ENCODE results near the gene PRR5. TPM values are rescaled to one million over a fixed set of nuclear protein-coding genes. Genes with fewer than 3 reads are reported as not detected.
A peak's percentile ranks its signal among the peaks of the same experiment; 100 is the strongest.
"Not testable (repeated sequence)": the region's sequence is repeated elsewhere in the genome, so short reads cannot be mapped to it uniquely, and the experiment has no call there.

The PRR5 gene, protein sequence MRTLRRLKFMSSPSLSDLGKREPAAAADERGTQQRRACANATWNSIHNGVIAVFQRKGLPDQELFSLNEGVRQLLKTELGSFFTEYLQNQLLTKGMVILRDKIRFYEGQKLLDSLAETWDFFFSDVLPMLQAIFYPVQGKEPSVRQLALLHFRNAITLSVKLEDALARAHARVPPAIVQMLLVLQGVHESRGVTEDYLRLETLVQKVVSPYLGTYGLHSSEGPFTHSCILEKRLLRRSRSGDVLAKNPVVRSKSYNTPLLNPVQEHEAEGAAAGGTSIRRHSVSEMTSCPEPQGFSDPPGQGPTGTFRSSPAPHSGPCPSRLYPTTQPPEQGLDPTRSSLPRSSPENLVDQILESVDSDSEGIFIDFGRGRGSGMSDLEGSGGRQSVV
- total RNA-seq = 10 to 100 TPM; 27.8 to 32.5 TPM
- long read RNA-seq, transcript PRR5-202 (8 exons, 1,878 nt) = major isoform, 17 of 41 reads
- long read RNA-seq, partial matches to known transcripts = 1 of 41 reads
- long read RNA-seq, other reads (novel, unspliced or antisense) = 11 of 41 reads

DNA sequence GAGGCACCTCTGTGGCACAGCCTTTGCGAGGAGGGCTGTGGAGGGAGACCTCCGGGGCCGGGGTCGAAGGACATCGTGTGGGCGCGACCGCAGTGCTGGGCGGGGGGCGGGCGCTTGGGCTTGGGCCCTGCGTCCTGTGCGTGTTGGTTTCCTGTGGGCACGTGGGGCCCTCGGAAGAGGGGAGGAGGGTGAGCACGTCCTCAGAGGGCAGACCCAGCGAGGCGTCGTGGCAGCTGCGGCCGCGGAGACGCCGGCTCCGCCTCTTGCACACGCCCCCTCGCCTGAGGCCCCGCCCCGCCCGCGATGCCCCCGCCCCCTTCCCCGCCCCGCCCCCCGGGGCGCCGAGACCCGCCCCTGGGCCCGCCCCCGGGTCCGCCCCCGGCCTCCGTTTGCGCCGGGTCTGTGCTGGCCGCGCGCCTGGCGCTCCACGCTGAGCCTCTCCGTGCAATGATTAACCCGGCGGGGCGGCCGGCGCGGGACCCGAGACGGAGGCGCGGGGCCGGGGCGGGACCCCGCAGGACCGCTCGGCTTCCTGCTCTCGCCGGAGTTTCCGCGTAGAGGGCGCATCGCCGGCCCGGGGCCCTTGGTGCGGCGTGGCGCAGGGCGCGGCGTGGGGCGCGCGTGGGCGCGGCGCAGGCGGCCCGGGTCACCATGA, at the start of gene PRR5:
PRR5 (plus strand) TSS at position 381 of the 655 bp plus-strand sequence; CDS start at position 652, 271 bp downstream.
- intact Hi-C loops (cut with DNase I, micrococcal nuclease) = no loop called here
- ATAC-seq (peak; percentile 80), DNase-seq (peak; percentile 87 to 89)

DNA sequence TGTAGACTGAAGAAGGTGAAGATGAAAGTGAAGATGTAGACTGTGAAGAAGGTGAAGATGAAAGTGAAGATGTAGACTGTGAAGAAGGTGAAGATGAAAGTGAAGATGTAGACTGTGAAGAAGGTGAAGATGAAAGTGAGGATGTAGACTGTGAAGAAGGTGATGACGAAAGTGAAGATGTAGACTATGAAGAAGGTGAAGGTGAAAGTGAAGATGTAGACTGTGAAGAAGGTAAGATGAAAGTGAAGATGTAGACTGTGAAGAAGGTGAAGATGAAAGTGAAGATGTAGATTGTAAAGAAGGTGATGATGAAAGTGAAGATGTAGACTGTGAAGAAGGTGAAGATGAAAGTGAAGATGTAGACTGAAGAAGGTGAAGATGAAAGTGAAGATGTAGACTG, 49.1 kb upstream of the PRR5 start:
- intact Hi-C loops (cut with DNase I, micrococcal nuclease) = not testable (repeated sequence)

DNA sequence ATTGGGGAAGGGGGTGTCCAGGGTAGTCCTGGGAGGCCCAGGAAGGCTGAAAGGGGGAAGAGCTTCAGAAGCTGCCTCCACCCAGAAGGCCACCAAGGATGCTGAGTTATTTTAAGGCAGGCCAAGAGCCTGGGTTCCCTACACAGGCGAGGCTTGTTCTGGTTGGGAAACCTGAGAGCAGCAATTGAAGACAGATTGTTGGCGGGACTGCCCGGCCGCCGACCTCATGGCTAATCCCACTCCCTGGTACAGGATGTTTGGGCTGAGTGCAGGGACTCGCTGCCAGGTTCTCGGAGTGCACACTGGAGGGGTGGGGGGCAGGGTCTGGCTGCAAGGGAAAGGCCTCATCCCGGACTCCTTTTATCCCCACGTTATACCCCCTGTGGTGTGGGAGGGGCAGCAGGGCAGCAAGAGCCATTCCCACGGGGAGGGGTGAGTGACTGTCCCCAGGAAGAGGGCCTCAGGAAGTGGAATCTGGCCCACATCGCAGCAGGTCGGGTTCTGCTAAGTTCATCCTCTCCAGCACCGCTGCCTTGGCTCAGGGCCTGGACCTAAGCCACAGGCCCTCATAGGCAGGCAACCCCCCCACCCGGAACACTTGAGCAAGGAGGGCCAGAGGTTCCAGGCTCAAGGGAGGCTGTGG, 43.6 kb upstream of the PRR5 start:
- DNase-seq = peak in 1 of 2 donors; percentile 58
- intact Hi-C loops (cut with DNase I, micrococcal nuclease) = no loop called here
- no peak for ATAC-seq

More for the DNA sequence above, 49.1 kb upstream of the PRR5 start:
- ATAC-seq, DNase-seq: not testable (repeated sequence)

DNA sequence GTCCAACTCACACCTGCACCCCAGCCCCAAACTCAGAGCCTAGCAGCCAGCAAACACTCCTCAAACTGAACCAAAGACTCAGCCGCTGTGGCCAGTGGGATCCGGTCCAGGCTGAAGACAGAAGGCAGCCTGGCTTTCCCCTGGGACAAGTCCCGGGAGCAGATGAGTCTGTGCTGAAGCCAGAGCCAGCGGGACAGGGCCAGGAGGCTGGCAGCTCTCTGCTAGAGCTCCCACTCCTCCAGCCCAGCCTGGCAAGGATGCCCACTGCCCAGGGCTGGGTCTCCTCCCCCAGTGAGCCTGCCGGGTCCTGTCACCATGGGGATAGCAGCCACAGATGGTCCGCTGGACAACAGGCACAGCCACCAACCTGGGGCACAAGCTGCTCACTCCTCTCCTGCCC, 42.9 kb upstream of the PRR5 start:
- ATAC-seq (no peak), DNase-seq (no peak)

DNA sequence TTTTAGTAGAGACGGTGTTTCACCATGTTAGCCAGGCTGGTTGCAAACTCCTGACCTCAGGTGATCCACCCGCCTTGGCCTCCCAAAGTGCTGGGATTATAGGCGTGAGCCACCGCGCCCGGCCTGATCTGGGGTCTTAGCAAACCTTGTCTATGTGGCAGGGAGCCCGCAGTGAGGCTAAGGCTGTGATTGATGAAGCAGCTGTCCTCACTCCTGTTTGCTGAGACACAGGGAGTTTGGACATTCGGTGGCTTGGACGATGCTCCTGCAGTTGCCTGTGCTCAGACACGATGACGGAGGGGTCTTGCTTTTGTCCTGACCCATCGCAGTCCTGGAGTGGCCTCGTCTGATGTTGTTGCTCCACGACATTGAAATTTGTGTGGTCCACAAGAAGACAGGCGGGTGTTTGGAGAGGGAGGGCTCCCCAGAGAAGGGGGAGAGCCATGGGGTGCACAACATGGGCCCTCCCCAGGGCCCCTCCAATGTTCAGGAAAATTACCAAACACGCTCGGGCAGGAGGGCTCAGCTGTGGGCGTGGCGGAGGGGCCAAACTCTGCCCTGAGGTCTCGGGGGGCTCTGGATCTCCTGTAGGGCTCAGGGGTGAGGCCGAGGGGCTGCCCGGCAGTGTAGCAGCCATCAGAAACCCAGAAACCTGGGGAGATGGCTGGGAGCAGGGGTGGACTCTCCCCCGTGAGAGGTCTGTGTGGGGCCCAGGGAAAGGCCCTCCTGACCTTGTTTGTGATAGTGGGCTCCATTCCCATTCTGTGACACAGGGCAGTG, 41.8 kb upstream of the PRR5 start:
- intact Hi-C loops (cut with DNase I, micrococcal nuclease) = no loop called here
- ATAC-seq (no peak), DNase-seq (no peak)

More for the DNA sequence above, 42.9 kb upstream of the PRR5 start:
- intact Hi-C loops (cut with DNase I, micrococcal nuclease) = no loop called here

DNA sequence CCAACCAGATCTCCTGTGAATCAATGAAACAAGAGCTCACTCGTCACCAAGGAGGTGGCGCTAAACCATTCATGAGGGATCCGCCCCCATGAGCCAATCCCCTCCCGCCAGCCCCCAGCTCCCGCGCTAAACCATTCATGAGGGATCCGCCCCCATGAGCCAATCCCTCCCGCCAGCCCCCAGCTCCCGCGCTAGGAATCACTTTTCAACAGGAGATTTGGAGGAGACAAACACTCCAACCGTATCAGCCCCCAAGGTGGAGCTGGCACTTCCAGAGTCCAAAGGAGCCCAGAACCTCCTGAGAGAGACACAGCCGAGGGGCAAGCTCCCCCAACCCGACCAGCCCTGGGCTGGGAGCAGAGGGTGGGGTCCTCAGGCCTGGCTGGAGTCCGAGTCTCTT, 40.9 kb upstream of the PRR5 start:
- intact Hi-C loops (cut with DNase I, micrococcal nuclease) = no loop called here
- ATAC-seq (no peak), DNase-seq (no peak)

DNA sequence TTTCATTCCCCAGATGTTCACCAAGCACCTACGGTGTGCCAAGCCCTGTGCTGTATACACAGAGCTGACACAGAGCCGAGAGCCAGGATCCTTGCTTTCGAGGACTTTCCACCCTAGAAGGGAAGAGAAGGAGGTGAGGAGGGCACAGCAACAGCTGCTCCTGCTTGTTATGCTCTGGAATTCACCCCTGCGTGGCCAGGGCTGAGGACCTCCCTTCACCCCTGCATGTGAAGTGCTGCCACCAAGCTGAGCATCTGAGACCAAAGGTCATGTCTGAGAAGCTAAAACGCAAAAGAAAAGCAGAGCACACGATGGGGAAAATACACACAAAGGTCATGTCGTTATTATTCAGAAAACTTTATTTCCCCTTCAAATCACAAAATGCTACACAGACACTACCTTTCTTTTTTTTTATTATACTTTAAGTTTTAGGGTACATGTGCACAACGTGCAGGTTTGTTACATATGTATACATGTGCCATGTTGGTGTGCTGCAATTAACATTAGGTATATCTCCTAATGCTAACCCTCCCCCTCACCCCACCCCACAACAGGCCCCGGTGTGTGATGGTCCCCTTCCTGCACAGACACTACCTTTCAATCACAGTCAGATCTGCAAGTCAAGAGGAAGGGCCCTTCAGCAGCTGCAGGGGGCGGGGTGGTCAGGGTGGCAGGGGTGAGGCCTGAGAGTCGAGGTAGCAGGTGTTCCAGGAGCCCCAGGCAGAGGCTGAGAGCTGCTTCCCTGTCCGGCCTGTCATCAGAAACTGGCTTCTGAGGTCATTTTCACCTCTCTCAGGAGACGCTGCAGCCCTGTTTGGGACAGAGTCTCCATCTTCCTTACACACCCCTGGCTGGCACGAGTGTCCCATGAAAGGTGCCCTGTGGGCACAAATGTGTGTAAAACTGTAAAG, 40.1 kb upstream of the PRR5 start:
- no peak for DNase-seq
- no peak for ATAC-seq
- intact Hi-C loops (cut with DNase I, micrococcal nuclease) = no loop called here

DNA sequence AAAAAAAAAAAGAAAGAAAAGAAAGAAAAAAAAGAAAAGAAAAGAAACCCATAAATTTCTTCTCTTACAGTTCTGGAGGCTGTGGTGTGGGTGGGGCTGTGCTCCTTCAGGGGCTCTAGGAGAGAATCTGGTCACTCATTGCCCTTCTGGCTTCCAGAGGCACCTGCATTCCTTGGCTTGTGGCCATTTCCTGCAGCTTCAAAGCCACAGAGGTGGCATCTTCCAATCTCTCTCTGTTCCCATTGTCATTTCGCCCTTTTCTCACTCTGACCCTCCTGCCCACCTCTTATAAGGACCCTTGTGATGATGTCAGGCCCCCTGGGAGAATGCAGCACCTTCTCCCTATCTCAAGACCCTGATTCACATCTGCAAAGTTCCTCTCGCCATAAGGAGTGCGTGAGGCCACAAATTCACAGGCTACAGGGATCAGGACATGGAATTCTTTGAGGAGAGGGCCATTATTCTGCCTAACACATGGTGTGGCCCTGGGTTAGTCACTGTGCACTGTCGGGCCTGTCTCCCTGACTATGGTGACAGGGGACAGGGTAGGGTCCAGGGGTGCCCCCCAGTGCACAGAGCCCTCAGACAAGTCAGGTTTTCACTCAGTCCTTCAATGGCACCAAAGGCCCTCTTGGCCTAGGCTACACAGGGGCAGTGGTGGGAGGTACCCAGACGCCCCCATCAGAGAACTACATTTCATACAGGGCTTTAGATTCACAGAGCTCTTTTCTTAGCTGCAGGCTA, 38.6 kb upstream of the PRR5 start:
- DNase-seq (no peak), ATAC-seq (no peak)
- intact Hi-C loops (cut with DNase I, micrococcal nuclease) = no loop called here

DNA sequence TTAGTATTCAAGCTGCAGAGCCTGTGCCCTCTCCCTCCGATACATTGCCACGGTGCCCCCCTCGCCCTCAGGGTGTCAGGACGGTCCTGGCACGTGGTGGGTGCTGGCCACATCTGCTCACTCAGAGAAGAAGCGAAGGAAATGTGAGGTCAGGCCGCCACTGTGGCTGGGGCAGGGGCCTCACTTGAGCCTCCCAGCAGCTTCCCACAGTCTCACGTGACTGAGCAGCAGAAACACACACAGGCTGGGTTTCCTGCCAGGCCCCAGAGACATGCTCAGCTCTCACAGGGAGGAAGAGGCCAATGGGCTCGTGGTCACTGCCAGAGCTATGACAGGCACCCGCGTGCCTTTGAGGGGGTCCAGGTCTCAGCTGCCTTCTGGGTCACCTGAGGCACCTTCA, 37.9 kb upstream of the PRR5 start:
- intact Hi-C loops (cut with DNase I, micrococcal nuclease) = no loop called here
- ATAC-seq (peak; percentile 54), DNase-seq (peak; percentile 65 to 72)

DNA sequence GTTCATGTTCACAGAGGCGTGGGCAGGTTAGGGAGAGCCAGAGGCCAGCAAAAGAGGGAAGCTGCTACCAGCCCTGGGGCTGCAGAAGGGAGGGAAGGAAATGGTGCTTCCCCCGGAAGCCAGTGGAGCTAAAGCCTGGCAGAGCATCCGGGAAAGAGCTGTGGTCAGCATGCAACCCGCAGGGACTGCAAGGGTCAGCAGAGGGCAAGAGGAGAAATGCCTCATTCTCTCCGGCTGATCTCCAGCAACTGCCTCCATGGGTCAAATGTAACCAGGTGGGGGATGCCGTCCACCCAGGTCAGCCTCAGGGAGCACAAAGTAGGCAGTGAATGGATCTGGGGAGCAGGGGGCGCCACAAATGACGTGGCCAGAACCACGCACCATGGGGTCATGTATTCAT, 36.9 kb upstream of the PRR5 start:
- no peak for ATAC-seq
- DNase-seq = no peak
- intact Hi-C loops (cut with DNase I, micrococcal nuclease) = no loop called here

DNA sequence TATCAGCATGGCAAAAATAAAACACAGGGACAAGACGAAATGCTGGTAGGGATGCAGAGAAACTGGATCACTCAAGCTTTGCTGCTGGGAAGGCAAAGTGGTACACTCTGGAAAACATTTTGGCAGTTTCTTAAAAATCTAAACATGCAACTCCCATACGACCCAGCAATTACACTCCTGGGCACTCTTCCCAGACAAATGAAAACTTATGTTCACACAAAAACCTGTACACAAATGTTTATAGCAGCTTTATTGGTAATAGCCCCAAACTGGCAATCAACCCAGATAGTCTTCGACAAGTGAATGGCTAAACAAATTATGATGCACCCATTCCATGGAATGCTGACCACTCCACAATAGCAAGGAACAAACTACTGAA, 35.8 kb upstream of the PRR5 start:
- ATAC-seq (no peak), DNase-seq (no peak)
- intact Hi-C loops (cut with DNase I, micrococcal nuclease) = no loop called here

DNA sequence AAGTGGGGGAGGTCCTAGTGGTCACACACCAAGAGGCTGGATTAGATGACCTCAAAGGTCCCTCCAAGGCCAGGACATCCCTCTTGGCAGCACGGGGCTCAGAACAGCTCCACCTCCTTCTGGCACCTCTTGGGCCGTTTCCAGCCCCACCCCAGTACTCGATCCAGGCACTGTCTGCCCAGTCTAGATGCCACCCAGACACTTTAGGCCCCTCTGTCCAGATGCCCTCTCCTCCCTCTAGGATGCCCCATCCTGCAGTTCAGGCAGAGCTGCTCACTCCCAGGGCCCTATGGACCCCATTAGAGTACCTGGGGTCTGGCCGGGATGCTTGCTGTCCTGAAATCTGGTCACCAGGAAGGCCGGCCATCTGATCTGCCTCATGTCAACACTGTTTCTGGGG, 34.7 kb upstream of the PRR5 start:
- no peak for ATAC-seq
- intact Hi-C loops (cut with DNase I, micrococcal nuclease) = no loop called here
- no peak for DNase-seq

DNA sequence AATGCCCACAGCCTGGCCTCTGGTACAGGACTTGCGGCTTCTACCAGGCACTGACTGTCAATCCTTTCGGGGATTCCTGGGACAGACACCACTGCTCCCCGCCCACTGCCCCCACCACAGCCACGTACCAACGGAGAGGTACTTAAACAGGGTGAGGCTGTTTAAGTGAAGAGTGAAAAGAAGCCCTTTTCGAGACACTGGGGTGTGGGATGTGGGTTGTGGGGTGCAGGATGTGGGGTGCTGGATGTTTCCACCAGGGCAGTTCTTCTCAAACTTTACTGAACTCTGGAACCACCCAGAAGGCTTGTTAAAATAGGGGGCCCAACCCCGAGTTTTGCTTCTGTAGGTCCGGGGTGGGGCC, 34.2 kb upstream of the PRR5 start:
- ATAC-seq (peak; percentile 38), DNase-seq (peak in 1 of 2 donors; percentile 38)
- intact Hi-C loops (cut with DNase I, micrococcal nuclease) = no loop called here

DNA sequence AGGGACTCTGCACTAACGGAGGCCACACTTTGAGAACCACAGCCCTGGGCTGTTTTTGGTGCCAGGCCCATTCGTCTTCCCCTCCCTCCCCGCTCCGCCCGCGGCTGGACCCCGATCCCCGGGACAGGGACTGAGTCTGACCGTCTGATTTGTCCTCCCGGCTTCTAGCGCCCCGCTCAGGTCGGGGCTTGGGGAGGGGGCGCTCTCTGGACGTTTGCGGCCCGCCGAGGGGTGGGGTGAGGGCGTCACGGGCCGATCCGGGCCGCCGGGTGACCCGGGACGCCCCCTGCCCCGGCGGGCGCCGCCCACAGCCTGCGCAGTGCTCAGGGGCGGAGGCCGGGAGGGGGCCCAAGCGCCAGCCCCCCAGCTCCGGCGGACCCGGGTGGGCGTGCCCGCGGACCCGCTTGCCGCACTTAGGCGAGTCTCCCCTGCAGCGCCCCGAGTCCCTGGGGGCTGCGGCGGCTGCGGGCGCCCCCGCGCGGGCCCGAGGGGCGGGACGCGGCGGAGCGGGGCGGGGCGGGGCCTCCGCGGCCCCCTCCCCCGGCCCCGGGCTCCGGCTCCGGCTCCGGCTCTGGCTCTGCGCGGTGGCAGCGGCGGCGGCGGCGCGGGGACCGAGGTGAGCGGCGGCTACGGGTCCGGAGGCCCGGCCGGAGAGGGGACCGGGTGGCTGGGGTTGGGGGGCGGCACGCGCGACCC, 33.7 kb upstream of the PRR5 start:
- DNase-seq = peak in 1 of 2 donors; percentile 34
- intact Hi-C loops (cut with DNase I, micrococcal nuclease) = no loop called here
- ATAC-seq = no peak

DNA sequence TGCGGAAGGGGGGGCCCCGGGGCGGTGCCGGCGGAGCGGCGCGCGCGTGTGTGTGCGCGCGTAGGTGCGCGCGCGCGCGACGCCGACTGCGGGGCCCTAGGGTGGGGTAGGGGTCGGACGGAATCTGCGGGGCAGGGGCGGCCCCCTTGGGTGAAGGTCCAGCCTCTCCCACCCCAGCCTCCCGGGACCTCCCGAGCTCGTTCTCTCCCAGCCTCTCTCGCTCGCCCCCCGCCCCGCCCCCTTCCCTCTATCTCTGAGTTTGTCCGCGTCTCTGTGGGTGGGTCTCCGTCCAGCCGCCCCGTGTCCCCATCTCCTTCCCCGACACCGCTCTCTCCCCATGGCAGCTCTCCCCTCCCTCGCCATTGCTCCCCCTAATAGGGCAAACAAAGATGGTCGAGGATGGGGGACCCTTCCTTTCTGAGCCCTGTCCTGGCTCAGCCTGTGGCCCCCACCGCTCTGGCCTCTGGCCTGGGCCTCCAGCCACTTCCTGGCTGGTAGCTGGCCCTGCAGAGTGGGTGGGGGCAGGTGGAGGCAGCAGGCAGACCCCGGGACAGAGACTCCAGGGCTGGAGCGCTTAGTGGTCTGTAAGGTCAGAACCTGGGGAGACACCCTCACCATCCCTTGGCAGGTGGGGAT, 33.0 kb upstream of the PRR5 start:
- DNase-seq (peak in 1 of 2 donors; percentile 32), ATAC-seq (no peak)
- intact Hi-C loops (cut with DNase I, micrococcal nuclease) = no loop called here

DNA sequence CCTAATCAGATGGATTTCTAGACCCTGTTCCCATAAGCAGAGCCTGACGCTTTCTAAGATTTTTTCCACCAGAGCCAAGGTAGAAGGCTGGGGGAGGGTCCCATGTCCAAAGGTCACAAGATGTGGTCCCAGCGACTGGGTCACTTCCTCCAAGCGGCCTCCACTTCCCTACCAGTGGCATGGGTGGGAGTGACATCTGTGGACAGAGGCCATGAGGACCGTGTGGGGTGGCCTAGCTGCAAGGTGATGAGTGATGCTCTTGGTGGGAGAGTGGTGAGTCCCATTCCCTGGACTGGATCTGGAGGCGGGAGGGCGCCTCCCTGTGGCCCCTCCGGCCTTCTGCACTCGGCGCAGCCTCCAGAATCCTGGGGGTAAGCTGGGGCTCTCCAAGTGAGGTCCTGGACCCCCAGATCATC, 32.4 kb upstream of the PRR5 start:
- intact Hi-C loops (cut with DNase I, micrococcal nuclease) = no loop called here
- ATAC-seq (no peak), DNase-seq (no peak)

Measured in left colon (tissue), 2 donors.